ENCODE results near the gene MAS1. TPM values are rescaled to one million over a fixed set of nuclear protein-coding genes. Genes with fewer than 3 reads are reported as not detected.
A peak's percentile ranks its signal among the peaks of the same experiment; 100 is the strongest.

Gene MAS1
- total and polyA plus RNA-seq, 2 of the 13 experiments (the other 11 are each of a cell fraction or from before 2014, with no cell fraction given): not detected

- TF ChIP-seq, protein P1, sequence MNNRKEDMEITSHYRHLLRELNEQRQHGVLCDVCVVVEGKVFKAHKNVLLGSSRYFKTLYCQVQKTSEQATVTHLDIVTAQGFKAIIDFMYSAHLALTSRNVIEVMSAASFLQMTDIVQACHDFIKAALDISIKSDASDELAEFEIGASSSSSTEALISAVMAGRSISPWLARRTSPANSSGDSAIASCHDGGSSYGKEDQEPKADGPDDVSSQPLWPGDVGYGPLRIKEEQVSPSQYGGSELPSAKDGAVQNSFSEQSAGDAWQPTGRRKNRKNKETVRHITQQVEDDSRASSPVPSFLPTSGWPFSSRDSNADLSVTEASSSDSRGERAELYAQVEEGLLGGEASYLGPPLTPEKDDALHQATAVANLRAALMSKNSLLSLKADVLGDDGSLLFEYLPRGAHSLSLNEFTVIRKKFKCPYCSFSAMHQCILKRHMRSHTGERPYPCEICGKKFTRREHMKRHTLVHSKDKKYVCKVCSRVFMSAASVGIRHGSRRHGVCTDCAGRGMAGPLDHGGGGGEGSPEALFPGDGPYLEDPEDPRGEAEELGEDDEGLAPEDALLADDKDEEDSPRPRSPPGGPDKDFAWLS (CRISPR knock-in tag; IDR thresholded peaks at IDR 0.05; ENCODE audit: borderline replicate concordance): no peak
- TF ChIP-seq HOMEZ (CRISPR knock-in tag; IDR thresholded peaks at IDR 0.05; ENCODE audit: low read depth): peak; percentile 90
- TF ChIP-seq PREB (CRISPR knock-in tag; IDR thresholded peaks at IDR 0.05): no peak
- TF ChIP-seq, protein P2, sequence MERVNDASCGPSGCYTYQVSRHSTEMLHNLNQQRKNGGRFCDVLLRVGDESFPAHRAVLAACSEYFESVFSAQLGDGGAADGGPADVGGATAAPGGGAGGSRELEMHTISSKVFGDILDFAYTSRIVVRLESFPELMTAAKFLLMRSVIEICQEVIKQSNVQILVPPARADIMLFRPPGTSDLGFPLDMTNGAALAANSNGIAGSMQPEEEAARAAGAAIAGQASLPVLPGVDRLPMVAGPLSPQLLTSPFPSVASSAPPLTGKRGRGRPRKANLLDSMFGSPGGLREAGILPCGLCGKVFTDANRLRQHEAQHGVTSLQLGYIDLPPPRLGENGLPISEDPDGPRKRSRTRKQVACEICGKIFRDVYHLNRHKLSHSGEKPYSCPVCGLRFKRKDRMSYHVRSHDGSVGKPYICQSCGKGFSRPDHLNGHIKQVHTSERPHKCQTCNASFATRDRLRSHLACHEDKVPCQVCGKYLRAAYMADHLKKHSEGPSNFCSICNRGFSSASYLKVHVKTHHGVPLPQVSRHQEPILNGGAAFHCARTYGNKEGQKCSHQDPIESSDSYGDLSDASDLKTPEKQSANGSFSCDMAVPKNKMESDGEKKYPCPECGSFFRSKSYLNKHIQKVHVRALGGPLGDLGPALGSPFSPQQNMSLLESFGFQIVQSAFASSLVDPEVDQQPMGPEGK (CRISPR knock-in tag; IDR thresholded peaks at IDR 0.05): peak; percentile 69
- TF ChIP-seq PITX1 (CRISPR knock-in tag; IDR thresholded peaks at IDR 0.05): no peak
- no peak for TF ChIP-seq ATF7-NPFF (CRISPR knock-in tag; IDR thresholded peaks at IDR 0.05; ENCODE audit: low read depth)
- TF ChIP-seq KLF11 (CRISPR knock-in tag; IDR thresholded peaks at IDR 0.05): no peak
- no peak for TF ChIP-seq MXD1 (CRISPR knock-in tag; IDR thresholded peaks at IDR 0.05)
- TF ChIP-seq NFIB (CRISPR knock-in tag; IDR thresholded peaks at IDR 0.05; ENCODE audit: borderline replicate concordance): no peak
- TF ChIP-seq, protein P3, sequence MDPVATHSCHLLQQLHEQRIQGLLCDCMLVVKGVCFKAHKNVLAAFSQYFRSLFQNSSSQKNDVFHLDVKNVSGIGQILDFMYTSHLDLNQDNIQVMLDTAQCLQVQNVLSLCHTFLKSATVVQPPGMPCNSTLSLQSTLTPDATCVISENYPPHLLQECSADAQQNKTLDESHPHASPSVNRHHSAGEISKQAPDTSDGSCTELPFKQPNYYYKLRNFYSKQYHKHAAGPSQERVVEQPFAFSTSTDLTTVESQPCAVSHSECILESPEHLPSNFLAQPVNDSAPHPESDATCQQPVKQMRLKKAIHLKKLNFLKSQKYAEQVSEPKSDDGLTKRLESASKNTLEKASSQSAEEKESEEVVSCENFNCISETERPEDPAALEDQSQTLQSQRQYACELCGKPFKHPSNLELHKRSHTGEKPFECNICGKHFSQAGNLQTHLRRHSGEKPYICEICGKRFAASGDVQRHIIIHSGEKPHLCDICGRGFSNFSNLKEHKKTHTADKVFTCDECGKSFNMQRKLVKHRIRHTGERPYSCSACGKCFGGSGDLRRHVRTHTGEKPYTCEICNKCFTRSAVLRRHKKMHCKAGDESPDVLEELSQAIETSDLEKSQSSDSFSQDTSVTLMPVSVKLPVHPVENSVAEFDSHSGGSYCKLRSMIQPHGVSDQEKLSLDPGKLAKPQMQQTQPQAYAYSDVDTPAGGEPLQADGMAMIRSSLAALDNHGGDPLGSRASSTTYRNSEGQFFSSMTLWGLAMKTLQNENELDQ (CRISPR knock-in tag; IDR thresholded peaks at IDR 0.05; ENCODE audit: borderline replicate concordance): no peak
- TF ChIP-seq, protein P4, sequence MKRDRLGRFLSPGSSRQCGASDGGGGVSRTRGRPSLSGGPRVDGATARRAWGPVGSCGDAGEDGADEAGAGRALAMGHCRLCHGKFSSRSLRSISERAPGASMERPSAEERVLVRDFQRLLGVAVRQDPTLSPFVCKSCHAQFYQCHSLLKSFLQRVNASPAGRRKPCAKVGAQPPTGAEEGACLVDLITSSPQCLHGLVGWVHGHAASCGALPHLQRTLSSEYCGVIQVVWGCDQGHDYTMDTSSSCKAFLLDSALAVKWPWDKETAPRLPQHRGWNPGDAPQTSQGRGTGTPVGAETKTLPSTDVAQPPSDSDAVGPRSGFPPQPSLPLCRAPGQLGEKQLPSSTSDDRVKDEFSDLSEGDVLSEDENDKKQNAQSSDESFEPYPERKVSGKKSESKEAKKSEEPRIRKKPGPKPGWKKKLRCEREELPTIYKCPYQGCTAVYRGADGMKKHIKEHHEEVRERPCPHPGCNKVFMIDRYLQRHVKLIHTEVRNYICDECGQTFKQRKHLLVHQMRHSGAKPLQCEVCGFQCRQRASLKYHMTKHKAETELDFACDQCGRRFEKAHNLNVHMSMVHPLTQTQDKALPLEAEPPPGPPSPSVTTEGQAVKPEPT (CRISPR knock-in tag; IDR thresholded peaks at IDR 0.05; ENCODE audit: low read depth): no peak
- TF ChIP-seq NR1H2 (CRISPR knock-in tag; IDR thresholded peaks at IDR 0.05; ENCODE audit: borderline replicate concordance, low read depth): no peak
- no peak for TF ChIP-seq AHR (CRISPR knock-in tag; IDR thresholded peaks at IDR 0.05)
- TF ChIP-seq RCOR2 (CRISPR knock-in tag; IDR thresholded peaks at IDR 0.05): peak; percentile 43; the same call in 1 of the 2 replicates
- TF ChIP-seq RFX3 (CRISPR knock-in tag; IDR thresholded peaks at IDR 0.05): no peak
- TF ChIP-seq, protein P5, sequence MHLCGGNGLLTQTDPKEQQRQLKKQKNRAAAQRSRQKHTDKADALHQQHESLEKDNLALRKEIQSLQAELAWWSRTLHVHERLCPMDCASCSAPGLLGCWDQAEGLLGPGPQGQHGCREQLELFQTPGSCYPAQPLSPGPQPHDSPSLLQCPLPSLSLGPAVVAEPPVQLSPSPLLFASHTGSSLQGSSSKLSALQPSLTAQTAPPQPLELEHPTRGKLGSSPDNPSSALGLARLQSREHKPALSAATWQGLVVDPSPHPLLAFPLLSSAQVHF (CRISPR knock-in tag; IDR thresholded peaks at IDR 0.05): no peak
- TF ChIP-seq ARNTL (CRISPR knock-in tag; IDR thresholded peaks at IDR 0.05): no peak
- 0 out of 2 replicates have a peak, but pooled peaks have one; percentile 30 for TF ChIP-seq KDM5B (CRISPR knock-in tag; IDR thresholded peaks at IDR 0.05; ENCODE audit: borderline replicate concordance)
Observed at GRCh38 chr6:159875194-159875593, 15.6 kb upstream of the MAS1 start (continued).

All from HepG2 (cell line).